Measurements from ENCODE around the gene DLG2.

DLG2 gene

GRCh38 chr11:83863272-83863671 lies 1763.9 kb downstream of the DLG2 start:
- no peaks in the 10 kb centered on the region for H3K36me3 ChIP-seq (replicated peaks; ENCODE audit: low read depth, low read length)
- no peak overlapping the region for H2AFZ ChIP-seq (ENCODE audit: low read depth, low read length)
- H3K4me3 ChIP-seq (ENCODE audit: low read length): no peak overlapping the region
- H3K27ac ChIP-seq (ENCODE audit: low read length): no peak overlapping the region
- no peaks in the 10 kb centered on the region for H3K9me3 ChIP-seq (ENCODE audit: insufficient read depth, low read length)
- no peaks in the 10 kb centered on the region for H3K4me1 ChIP-seq (ENCODE audit: low read length)
- no peaks in the 10 kb centered on the region for H3K27me3 ChIP-seq (ENCODE audit: low read depth, low read length)
- no peak overlapping the region for H3K9ac ChIP-seq (ENCODE audit: low read length)
- TF ChIP-seq CTCF (IDR thresholded peaks at IDR 0.05; ENCODE audit: low read depth, low read length) (no peak), EZH2phosphoT487 (IDR thresholded peaks at IDR 0.05; ENCODE audit: low read depth) (no peak)
- no peaks in the 10 kb centered on the region for H4K20me1 ChIP-seq (ENCODE audit: insufficient read depth, low read length)
- no peaks in the 10 kb centered on the region for H3K79me2 ChIP-seq (ENCODE audit: low read length)
- no peak overlapping the region for H3K4me2 ChIP-seq (ENCODE audit: low read length)

GRCh38 chr11:83862691-83863090 lies 1764.5 kb downstream of the DLG2 start:
- H3K9me3 ChIP-seq (ENCODE audit: insufficient read depth, low read length): no peaks in the 10 kb centered on the region
- no peak for TF ChIP-seq CTCF (IDR thresholded peaks at IDR 0.05; ENCODE audit: low read depth, low read length)
- TF ChIP-seq EZH2phosphoT487 (IDR thresholded peaks at IDR 0.05; ENCODE audit: low read depth): no peak
- no peak overlapping the region for H3K27ac ChIP-seq (ENCODE audit: low read length)
- H2AFZ ChIP-seq (ENCODE audit: low read depth, low read length): no peak overlapping the region
- H3K4me1 ChIP-seq (ENCODE audit: low read length): no peaks in the 10 kb centered on the region
- H3K79me2 ChIP-seq (ENCODE audit: low read length): no peaks in the 10 kb centered on the region
- no peaks in the 10 kb centered on the region for H3K27me3 ChIP-seq (ENCODE audit: low read depth, low read length)
- no peaks in the 10 kb centered on the region for H3K36me3 ChIP-seq (replicated peaks; ENCODE audit: low read depth, low read length)
- H4K20me1 ChIP-seq (ENCODE audit: insufficient read depth, low read length): no peaks in the 10 kb centered on the region
- no peak overlapping the region for H3K4me2 ChIP-seq (ENCODE audit: low read length)
- no peak overlapping the region for H3K9ac ChIP-seq (ENCODE audit: low read length)
- no peak overlapping the region for H3K4me3 ChIP-seq (ENCODE audit: low read length)

- Histone ChIP-seq H3K27ac (ENCODE audit: low read length) (no peak overlapping the region), H3K9me3 (ENCODE audit: insufficient read depth, low read length) (no peaks in the 10 kb centered on the region)
- TF ChIP-seq EZH2phosphoT487 (IDR thresholded peaks at IDR 0.05; ENCODE audit: low read depth) (no peak), CTCF (IDR thresholded peaks at IDR 0.05; ENCODE audit: low read depth, low read length) (no peak)
These were observed 1765.1 kb downstream of the DLG2 start for GRCh38 chr11:83862033-83862432.

GRCh38 chr11:83858694-83859093 lies 1768.5 kb downstream of the DLG2 start:
- no peaks in the 10 kb centered on the region for H3K36me3 ChIP-seq (replicated peaks; ENCODE audit: low read depth, low read length)
- H3K9me3 ChIP-seq (ENCODE audit: insufficient read depth, low read length): no peaks in the 10 kb centered on the region
- H3K4me3 ChIP-seq (ENCODE audit: low read length): no peak overlapping the region
- H2AFZ ChIP-seq (ENCODE audit: low read depth, low read length): no peak overlapping the region
- no peaks in the 10 kb centered on the region for H3K79me2 ChIP-seq (ENCODE audit: low read length)
- H3K9ac ChIP-seq (ENCODE audit: low read length): no peak overlapping the region
- H3K4me2 ChIP-seq (ENCODE audit: low read length): no peak overlapping the region
- H3K27me3 ChIP-seq (ENCODE audit: low read depth, low read length): no peaks in the 10 kb centered on the region
- H3K4me1 ChIP-seq (ENCODE audit: low read length): no peaks in the 10 kb centered on the region
- no peaks in the 10 kb centered on the region for H4K20me1 ChIP-seq (ENCODE audit: insufficient read depth, low read length)
- no peak overlapping the region for H3K27ac ChIP-seq (ENCODE audit: low read length)
- no peak for TF ChIP-seq EZH2phosphoT487 (IDR thresholded peaks at IDR 0.05; ENCODE audit: low read depth)
- no peak for TF ChIP-seq CTCF (IDR thresholded peaks at IDR 0.05; ENCODE audit: low read depth, low read length)

More at GRCh38 chr11:83862033-83862432, 1765.1 kb downstream of the DLG2 start:
- Histone ChIP-seq H3K4me3 (ENCODE audit: low read length) (no peak overlapping the region), H3K79me2 (ENCODE audit: low read length) (no peaks in the 10 kb centered on the region), H3K36me3 (replicated peaks; ENCODE audit: low read depth, low read length) (no peaks in the 10 kb centered on the region), H3K4me2 (ENCODE audit: low read length) (no peak overlapping the region), H3K4me1 (ENCODE audit: low read length) (no peaks in the 10 kb centered on the region), H2AFZ (ENCODE audit: low read depth, low read length) (no peak overlapping the region), H3K9ac (ENCODE audit: low read length) (no peak overlapping the region), H4K20me1 (ENCODE audit: insufficient read depth, low read length) (no peaks in the 10 kb centered on the region), H3K27me3 (ENCODE audit: low read depth, low read length) (no peaks in the 10 kb centered on the region)
